ENCODE results near the gene DELE1. TPM values are rescaled to one million over a fixed set of nuclear protein-coding genes. Genes with fewer than 3 reads are reported as not detected.

DELE1 gene
- total and polyA plus RNA-seq, 7 experiments from 2014 or later: 26.4 to 101 (median 84.3) TPM

DNA sequence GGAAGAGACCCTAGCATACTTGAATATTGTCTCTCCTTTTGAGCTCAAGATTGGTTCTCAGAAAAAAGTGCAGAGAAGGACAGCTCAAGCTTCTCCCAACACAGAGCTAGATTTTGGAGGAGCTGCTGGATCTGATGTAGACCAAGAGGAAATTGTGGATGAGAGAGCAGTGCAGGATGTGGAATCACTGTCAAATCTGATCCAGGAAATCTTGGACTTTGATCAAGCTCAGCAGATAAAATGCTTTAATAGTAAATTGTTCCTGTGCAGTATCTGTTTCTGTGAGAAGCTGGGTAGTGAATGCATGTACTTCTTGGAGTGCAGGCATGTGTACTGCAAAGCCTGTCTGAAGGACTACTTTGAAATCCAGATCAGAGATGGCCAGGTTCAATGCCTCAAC, 54.7 kb downstream of the DELE1 start:
- no peaks in the 10 kb centered on the region for H3K27me3 Mint-ChIP-seq
- H3K9me3 Mint-ChIP-seq: no peaks in the 10 kb centered on the region
- no peak overlapping the region for H3K4me3 Mint-ChIP-seq
- peaks cover 4 to 62% (median 39%) of the 10 kb centered on the region in 3 experiments for H3K36me3 ChIP-seq (ENCODE audit: control insufficient read depth in 2 of 3, insufficient read depth in 3 of 3, low read length in 3 of 3)
- H3K4me1 ChIP-seq (ENCODE audit: control insufficient read depth in 2 of 2, insufficient read depth in 2 of 2, low read length in 2 of 2): peaks cover 0 to 3% of the 10 kb centered on the region in 2 donors
- no peak for DNase-seq
- intact Hi-C loops (cut with micrococcal nuclease): no loop called here
- POLR2A ChIA-PET: interaction anchor here (1.4 to 3.0 kb wide), 2 partner anchors 9 to 156 kb away, joined by 4 to 18 read pairs; partner anchors contain the start of gene RNF14
- no peak for ATAC-seq
- CTCF ChIA-PET: interaction anchor here (0.5 to 5.0 kb wide), 4 partner anchors 9 to 157 kb away, joined by 3 to 19 read pairs (median 8); partner anchors contain the start of gene RNF14
- H3K36me3 Mint-ChIP-seq: peaks cover 18 to 54% (median 34%) of the 10 kb centered on the region in 5 donors
- H3K27ac ChIP-seq (ENCODE audit: low read depth, low read length): no peak overlapping the region
- no peaks in the 10 kb centered on the region for H3K27me3 ChIP-seq (ENCODE audit: control insufficient read depth in 2 of 2, insufficient read depth in 2 of 2, low read length in 2 of 2)
- H3K27ac Mint-ChIP-seq: no peak overlapping the region
- H3K4me1 Mint-ChIP-seq: peaks cover 9 to 31% (median 21%) of the 10 kb centered on the region in 7 donors
- H3K4me3 ChIP-seq (ENCODE audit: low read length): no peak overlapping the region
- no peaks in the 10 kb centered on the region for H3K9me3 ChIP-seq (ENCODE audit: control insufficient read depth in 2 of 3, low read length in 3 of 3)

- H3K4me3 ChIP-seq (ENCODE audit: low read length): no peak overlapping the region
- H3K36me3 ChIP-seq (ENCODE audit: control insufficient read depth in 2 of 3, insufficient read depth in 3 of 3, low read length in 3 of 3): peaks cover 12 to 80% (median 45%) of the 10 kb centered on the region in 3 experiments
- no peaks in the 10 kb centered on the region for H3K9me3 Mint-ChIP-seq
- H3K4me3 Mint-ChIP-seq: no peak overlapping the region
- H3K27me3 Mint-ChIP-seq: no peaks in the 10 kb centered on the region
- ChIA-PET POLR2A (no interaction called here), CTCF (no interaction called here)
- ATAC-seq (no peak), DNase-seq (no peak)
- H3K4me1 ChIP-seq (ENCODE audit: control insufficient read depth in 2 of 2, insufficient read depth in 2 of 2, low read length in 2 of 2): no peaks in the 10 kb centered on the region
- H3K9me3 ChIP-seq (ENCODE audit: control insufficient read depth in 2 of 3, low read length in 3 of 3): no peaks in the 10 kb centered on the region
- H3K27ac ChIP-seq (ENCODE audit: low read depth, low read length): no peak overlapping the region
- H3K36me3 Mint-ChIP-seq: peaks cover 14 to 55% (median 23%) of the 10 kb centered on the region in 5 donors
- no peak overlapping the region for H3K27ac Mint-ChIP-seq
- intact Hi-C loops (cut with micrococcal nuclease): no loop called here
- H3K27me3 ChIP-seq (ENCODE audit: control insufficient read depth in 2 of 2, insufficient read depth in 2 of 2, low read length in 2 of 2): no peaks in the 10 kb centered on the region
- H3K4me1 Mint-ChIP-seq: peaks cover 0 to 4% (median 0%) of the 10 kb centered on the region in 7 donors
These were observed 59.0 kb downstream of the DELE1 start for GRCh38 chr5:141982626-141983025.

GRCh38 chr5:141986072-141986471, 62.4 kb downstream of the DELE1 start:
- Histone ChIP-seq H3K9me3 (ENCODE audit: control insufficient read depth in 2 of 3, low read length in 3 of 3) (no peaks in the 10 kb centered on the region), H3K4me3 (ENCODE audit: low read length) (no peak overlapping the region), H3K36me3 (ENCODE audit: control insufficient read depth in 2 of 3, insufficient read depth in 3 of 3, low read length in 3 of 3) (peaks cover 8 to 57% (median 32%) of the 10 kb centered on the region in 3 experiments), H3K27ac (ENCODE audit: low read depth, low read length) (no peak overlapping the region), H3K4me1 (ENCODE audit: control insufficient read depth in 2 of 2, insufficient read depth in 2 of 2, low read length in 2 of 2) (no peaks in the 10 kb centered on the region), H3K27me3 (ENCODE audit: control insufficient read depth in 2 of 2, insufficient read depth in 2 of 2, low read length in 2 of 2) (no peaks in the 10 kb centered on the region)
- intact Hi-C loops (cut with micrococcal nuclease): no loop called here
- POLR2A ChIA-PET: interaction anchor here (0.8 to 1.2 kb wide), 2 partner anchors 17 to 27 kb away, joined by 3 to 6 read pairs; partner anchors contain the start of genes GNPDA1 and RNF14
- no peak for DNase-seq
- H3K4me3 Mint-ChIP-seq: no peak overlapping the region
- H3K9me3 Mint-ChIP-seq: no peaks in the 10 kb centered on the region
- no peaks in the 10 kb centered on the region for H3K27me3 Mint-ChIP-seq
- CTCF ChIA-PET: interaction anchor here (0.6 to 1.2 kb wide), 4 partner anchors 10 to 418 kb away, joined by 3 to 4 read pairs (median 3); no protein-coding TSS in a partner anchor
- ATAC-seq: no peak
- H3K4me1 Mint-ChIP-seq: no peaks in the 10 kb centered on the region
- peaks cover 6 to 39% (median 11%) of the 10 kb centered on the region in 5 donors for H3K36me3 Mint-ChIP-seq
- peak overlapping the region in 1 of 9 donors; percentile 7 for H3K27ac Mint-ChIP-seq

DNA sequence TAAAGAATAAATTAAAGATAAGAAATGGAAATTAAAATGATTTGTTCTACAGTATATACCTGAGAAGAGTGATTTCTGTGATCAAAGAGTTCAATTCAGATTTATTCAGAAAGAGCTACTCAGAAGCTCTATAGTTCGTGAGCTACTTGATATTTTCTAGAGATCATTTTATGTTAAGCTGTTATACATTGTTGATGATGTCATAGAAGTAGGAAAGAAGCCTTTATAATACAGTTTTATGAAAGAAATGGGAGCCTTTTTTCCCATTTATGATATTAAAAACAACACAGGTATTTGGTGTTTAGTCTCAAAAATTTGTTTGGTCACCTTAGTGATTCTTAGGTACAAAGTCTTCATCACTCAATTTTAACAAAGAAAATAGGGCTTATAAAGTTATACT, 66.0 kb downstream of the DELE1 start:
- Mint-ChIP-seq H3K27me3 (no peaks in the 10 kb centered on the region), H3K4me1 (peaks cover 2 to 15% (median 5%) of the 10 kb centered on the region in 7 donors), H3K9me3 (no peaks in the 10 kb centered on the region), H3K36me3 (peaks cover 6 to 42% (median 21%) of the 10 kb centered on the region in 5 donors), H3K4me3 (no peak overlapping the region), H3K27ac (no peak overlapping the region)
- POLR2A ChIA-PET: interaction anchor here (0.7 to 2.7 kb wide), 5 partner anchors 20 to 36 kb away, joined by 4 to 8 read pairs (median 5); partner anchors contain the start of gene RNF14
- CTCF ChIA-PET: interaction anchor here (0.6 to 10.6 kb wide), 19 partner anchors 14 to 296 kb away, joined by 3 to 117 read pairs (median 6); partner anchors contain the start of genes GNPDA1 and RNF14
- peaks cover 10 to 32% (median 14%) of the 10 kb centered on the region in 3 experiments for H3K36me3 ChIP-seq (ENCODE audit: control insufficient read depth in 2 of 3, insufficient read depth in 3 of 3, low read length in 3 of 3)
- no peaks in the 10 kb centered on the region for H3K4me1 ChIP-seq (ENCODE audit: control insufficient read depth in 2 of 2, insufficient read depth in 2 of 2, low read length in 2 of 2)
- no peak overlapping the region for H3K27ac ChIP-seq (ENCODE audit: low read depth, low read length)
- H3K4me3 ChIP-seq (ENCODE audit: low read length): no peak overlapping the region
- H3K9me3 ChIP-seq (ENCODE audit: control insufficient read depth in 2 of 3, low read length in 3 of 3): no peaks in the 10 kb centered on the region
- no peaks in the 10 kb centered on the region for H3K27me3 ChIP-seq (ENCODE audit: control insufficient read depth in 2 of 2, insufficient read depth in 2 of 2, low read length in 2 of 2)
- DNase-seq (no peak), ATAC-seq (no peak)
- intact Hi-C loops (cut with micrococcal nuclease): loop anchor here (5.0 kb wide), 2 partner anchors 558 to 708 kb away; no protein-coding TSS in a partner anchor

Other genes with a start within 250 kb of the DELE1 start
- 10 to 100 TPM in 2 of 5 experiments, 1 to 10 TPM in 3; 1.0 to 15.3 (median 9.8) TPM for gene ARAP3, start 241.6 kb upstream of the DELE1 start, total RNA-seq
- not detected for gene ARAP3, start 241.6 kb upstream of the DELE1 start, polyA plus RNA-seq
- 1 to 10 TPM in 1 of 5 experiments, under 1 TPM in 1, not detected in 3; 0.53 to 3.2 TPM for gene PCDH1, start 45.5 kb upstream of the DELE1 start, total RNA-seq
- under 1 TPM in 1 of 2 donors, not detected in 1; 0.05 TPM for gene PCDH1, start 45.5 kb upstream of the DELE1 start, polyA plus RNA-seq
- gene PCDH12, start 34.3 kb downstream of the DELE1 start, total RNA-seq: 1 to 10 TPM in 1 of 5 experiments, under 1 TPM in 1, not detected in 3; 0.78 to 1.5 TPM
- gene PCDH12, start 34.3 kb downstream of the DELE1 start, polyA plus RNA-seq: under 1 TPM; 0.11 to 0.29 TPM
- 10 to 100 TPM; 14.7 to 32.0 (median 24.8) TPM for gene RNF14, start 45.2 kb downstream of the DELE1 start, total RNA-seq
- gene RNF14, start 45.2 kb downstream of the DELE1 start, polyA plus RNA-seq: 10 to 100 TPM; 33.0 to 40.2 TPM
- gene GNPDA1, start 89.2 kb downstream of the DELE1 start, total RNA-seq: 10 to 100 TPM; 13.3 to 60.4 (median 26.4) TPM
- gene GNPDA1, start 89.2 kb downstream of the DELE1 start, polyA plus RNA-seq: 10 to 100 TPM; 37.9 to 47.7 TPM
- gene NDFIP1, start 184.9 kb downstream of the DELE1 start, total RNA-seq: 100 to 1,000 TPM in 2 of 5 experiments, 10 to 100 TPM in 3; 53.0 to 136 (median 95.5) TPM
- gene NDFIP1, start 184.9 kb downstream of the DELE1 start, polyA plus RNA-seq: 100 to 1,000 TPM in 1 of 2 donors, 10 to 100 TPM in 1; 99.3 to 101 TPM